HS-5 (cell line): ENCODE results near the gene CLK4.
"Not testable (repeated sequence)": the region's sequence is repeated elsewhere in the genome, so short reads cannot be mapped to it uniquely, and the experiment has no call there.

ENCODE experiments used
- DNase-seq: peaks from one replicate; pipeline ENCODE4 v3.0.0-alpha.2; 2012; ENCODE audit warnings: low read depth

The CLK4 gene

GRCh38 chr5:178587763-178588611 is 38.9 kb downstream of the CLK4 start:
- DNase-seq = no peak

- DNase-seq = no peak
Measured at GRCh38 chr5:178586396-178586795, 40.5 kb downstream of the CLK4 start.

DNA sequence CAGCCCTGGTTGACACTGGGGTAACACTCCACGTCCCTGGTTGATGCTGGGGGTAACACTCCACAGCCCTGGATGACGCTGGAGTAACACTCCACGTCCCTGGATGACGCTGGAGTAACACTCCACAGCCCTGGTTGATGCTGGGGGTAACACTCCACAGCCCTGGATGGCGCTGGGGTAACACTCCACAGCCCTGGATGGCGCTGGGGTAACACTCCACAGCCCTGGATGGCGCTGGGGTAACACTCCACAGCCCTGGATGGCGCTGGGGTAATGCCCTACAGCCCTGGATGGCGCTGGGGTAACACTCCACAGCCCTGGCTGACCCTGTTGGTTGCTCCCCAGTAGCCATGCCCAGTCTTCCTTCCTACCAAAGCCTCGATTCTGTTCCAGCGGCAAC is 41.4 kb downstream of the CLK4 start:
- not testable (repeated sequence) for DNase-seq

DNA sequence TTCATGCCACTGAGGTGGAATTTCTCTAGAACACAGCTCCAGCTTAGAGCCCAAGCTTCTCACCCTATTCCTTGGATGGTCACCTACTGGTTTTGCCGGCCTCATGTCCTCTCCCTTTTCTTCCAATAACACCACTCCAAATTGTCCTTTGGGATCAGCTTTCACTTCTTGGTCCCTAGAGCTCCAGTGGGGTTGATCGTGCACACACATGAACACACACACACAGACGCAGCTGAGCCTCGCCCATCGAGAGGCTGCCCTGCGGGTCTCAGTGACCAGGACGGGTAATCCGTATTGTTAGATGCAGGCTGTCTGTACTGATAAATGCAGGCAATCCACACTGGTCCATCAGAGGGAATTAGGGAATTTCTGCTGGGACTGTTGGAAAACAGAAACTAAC is 43.6 kb downstream of the CLK4 start:
- no peak for DNase-seq

GRCh38 chr5:178582291-178582690 is 44.6 kb downstream of the CLK4 start:
- no peak for DNase-seq

GRCh38 chr5:178581621-178582020 is 45.2 kb downstream of the CLK4 start:
- DNase-seq = no peak

- DNase-seq = no peak
Measured at GRCh38 chr5:178580271-178580955, 46.4 kb downstream of the CLK4 start.

DNA sequence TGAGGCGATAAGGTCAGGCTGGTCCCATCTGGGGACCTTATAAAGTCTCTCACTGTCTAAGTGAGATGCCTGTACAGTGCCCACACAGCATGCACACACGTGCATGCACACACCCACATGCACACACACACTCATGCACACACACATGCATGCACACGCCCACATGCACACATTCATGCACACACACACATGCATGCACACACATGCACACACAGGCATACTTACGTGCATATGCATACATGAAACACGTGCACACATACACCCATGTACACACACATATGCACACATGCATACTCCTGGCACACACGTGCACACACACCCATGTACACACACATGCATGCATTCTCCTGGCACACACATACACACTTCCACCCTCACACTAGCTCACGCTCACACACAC is 48.9 kb downstream of the CLK4 start:
- DNase-seq = no peak

DNA sequence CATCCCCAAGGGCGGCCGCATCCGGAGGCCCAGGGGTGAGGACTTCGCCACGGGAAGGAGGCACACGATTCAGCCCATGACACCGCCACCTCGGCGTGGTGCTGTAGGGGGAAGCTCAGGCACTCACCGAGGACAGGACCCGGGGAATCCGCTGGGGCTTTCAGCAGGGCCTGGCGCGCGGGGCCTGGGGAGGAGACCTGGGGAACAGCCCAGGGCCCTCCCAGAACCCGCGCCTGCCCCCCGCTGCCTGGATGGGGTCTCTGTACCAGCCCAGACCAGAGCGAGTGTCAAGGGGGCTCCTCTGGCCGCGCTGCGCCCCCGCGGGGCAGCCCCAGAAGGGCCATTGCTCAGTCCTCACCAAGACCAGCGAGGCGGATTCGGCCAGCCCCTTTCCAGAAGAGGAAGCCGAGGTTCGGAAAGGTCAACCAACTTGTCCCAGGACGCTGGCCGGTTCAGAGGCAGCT is 49.4 kb downstream of the CLK4 start:
- no peak for DNase-seq

DNA sequence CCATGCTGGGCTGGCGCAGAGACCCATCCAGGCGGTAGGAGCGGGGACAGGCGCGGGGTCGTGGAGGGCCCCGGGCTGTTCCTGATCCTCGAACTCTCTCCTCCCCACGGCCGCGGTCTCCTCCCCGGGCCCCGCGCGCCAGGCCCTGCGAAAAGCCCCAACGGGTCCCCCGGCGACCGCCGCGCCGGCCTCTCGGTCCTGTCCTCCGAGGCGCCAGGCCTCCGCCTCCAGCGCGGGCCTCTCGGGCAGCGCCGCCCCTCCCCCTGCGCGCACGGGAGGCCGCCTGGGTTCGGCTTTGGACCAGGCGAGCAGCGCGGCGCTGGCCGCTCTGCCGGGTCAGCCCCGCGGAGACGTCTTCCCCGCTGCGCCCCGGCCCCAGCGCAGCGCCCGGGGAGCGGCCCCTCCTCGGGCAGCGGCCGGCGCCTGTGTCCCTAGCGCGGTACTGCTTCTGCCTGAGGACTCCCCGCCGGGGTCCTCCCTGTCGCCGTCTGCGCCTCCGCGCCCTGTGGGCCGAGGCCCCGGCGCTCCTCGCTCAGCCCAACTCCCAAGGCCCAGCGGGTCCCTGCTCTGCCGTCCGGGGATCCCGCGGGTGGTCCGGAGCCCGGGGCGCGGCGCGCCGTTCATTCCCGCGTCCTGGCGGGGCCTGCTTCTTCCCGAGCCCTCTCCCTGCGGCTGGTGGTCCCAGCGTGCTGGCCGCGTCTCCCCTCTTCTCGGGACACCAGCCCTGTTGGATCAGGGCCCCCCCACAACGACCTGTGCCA is 50.1 kb downstream of the CLK4 start:
- DNase-seq = no peak

GRCh38 chr5:178573216-178573615 is 53.6 kb downstream of the CLK4 start:
- no peak for DNase-seq

GRCh38 chr5:178572617-178573016 is 54.2 kb downstream of the CLK4 start:
- no peak for DNase-seq

- no peak for DNase-seq
Measured at GRCh38 chr5:178569485-178569884, 57.4 kb downstream of the CLK4 start.

- no peak for DNase-seq
Measured at GRCh38 chr5:178564811-178565550, 61.9 kb downstream of the CLK4 start.

DNA sequence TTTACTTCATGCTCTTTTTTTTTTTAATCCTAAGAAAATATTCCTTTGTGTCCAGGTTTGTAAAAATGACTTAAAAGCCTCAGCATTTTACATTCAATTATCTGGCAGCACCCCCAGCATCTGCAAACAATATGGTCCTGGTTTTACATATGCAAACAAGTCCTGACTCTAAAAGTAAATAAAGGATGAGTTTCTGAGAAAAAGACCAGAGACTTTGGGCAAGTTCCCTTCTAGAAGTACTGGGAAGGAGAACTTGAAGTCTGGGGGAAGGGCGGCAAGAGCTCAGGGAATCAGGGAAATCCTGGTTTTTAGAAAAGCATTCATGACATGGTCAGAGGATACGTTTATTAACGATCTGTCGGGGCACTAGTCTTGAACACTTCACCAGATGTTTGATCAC is 62.5 kb downstream of the CLK4 start:
- no peak for DNase-seq

DNA sequence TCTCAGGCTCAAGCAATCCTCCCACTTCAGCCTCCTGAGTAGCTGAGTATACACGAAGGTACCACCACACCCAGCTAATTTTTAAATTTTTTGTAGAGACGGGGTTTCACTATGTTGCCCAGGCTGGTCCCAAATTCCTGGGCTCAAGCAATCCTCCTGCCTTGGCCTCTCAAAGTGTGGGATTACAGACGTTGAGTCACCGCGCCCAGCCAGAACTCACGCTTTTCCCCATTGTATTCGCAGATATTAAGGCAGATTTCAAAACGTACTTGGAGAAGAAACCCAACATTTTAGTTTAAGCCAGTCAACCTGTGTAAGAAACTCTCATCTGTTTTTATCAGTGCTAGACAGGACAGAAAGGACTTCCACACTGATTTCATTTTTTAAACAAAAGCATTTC is 63.2 kb downstream of the CLK4 start:
- no peak for DNase-seq

- no peak for DNase-seq
Measured at GRCh38 chr5:178561746-178562264, 65.0 kb downstream of the CLK4 start.

GRCh38 chr5:178560911-178561310 is 65.9 kb downstream of the CLK4 start:
- DNase-seq = no peak

GRCh38 chr5:178557416-178557815 is 69.4 kb downstream of the CLK4 start:
- no peak for DNase-seq

DNA sequence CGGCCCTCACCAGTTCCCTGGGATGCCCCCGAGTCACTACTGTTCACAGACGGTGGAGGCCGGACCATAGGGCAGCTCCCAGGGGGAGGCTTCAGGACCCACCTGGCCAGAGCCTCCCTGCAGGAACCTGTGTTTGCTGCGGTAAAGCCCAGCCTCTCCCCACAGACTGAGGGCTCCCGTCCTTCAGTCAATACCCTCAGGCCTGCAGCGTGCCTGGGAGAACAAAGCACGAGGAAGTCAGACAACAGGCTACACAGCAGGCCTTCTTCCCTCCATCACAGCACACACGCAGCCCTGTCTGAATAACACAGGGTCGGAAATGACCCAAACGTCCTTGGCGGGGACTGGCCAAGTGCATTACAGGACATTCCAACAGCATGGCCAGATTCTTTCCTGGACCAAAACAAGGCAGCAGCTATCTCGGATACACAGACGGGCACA is 71.1 kb downstream of the CLK4 start:
- no peak for DNase-seq

DNA sequence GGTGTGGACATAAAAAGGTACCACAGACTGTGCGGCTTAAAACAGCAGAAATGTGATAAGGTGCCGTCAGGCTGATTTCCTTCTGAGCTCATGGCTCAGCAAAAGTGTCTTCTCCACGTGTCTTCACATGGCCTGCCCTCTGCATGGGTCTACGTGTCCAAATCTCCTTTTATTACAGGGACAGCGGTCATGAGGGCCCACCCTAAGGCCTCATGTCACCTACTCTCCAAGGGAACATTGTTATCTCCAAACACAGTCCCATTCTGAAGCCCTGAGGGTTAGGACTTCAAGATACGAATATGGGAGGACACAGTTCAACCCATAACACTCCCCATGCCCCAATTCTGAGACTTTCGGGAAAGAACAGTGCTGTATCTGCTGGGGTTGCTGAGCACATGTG is 71.8 kb downstream of the CLK4 start:
- DNase-seq = no peak

- no peak for DNase-seq
Measured at GRCh38 chr5:178554311-178554710, 72.5 kb downstream of the CLK4 start.
